Activated CD8-positive, alpha-beta memory T cell treated with anti-CD3 and anti-CD28 coated beads for 36 hours (primary cell): ENCODE results near the gene ING2. TPM values are rescaled to one million over a fixed set of nuclear protein-coding genes. Genes with fewer than 3 reads are reported as not detected.

Experiments
- total RNA-seq, 2 experiments: library from RNA; stranded (reverse); gene quantifications; one replicate each; pipeline ENCODE4 v1.2.3, GENCODE V29; 2021

ING2 gene
- total RNA-seq, 2 experiments from 2014 or later: 11.1 to 12.2 TPM

Other genes starting within 250 kb of the ING2 start
- gene CLDN22, start 184.8 kb upstream of the ING2 start, total RNA-seq: not detected
- gene CLDN24, start 182.6 kb upstream of the ING2 start, total RNA-seq: not detected
- 10 to 100 TPM; 25.2 to 25.9 TPM for gene CDKN2AIP, start 60.4 kb upstream of the ING2 start, total RNA-seq
- gene RWDD4, start 154.1 kb downstream of the ING2 start, total RNA-seq: 10 to 100 TPM; 29.0 to 29.2 TPM
- 10 to 100 TPM; 23.6 to 27.9 TPM for gene TRAPPC11, start 154.2 kb downstream of the ING2 start, total RNA-seq